Mesothelial cell of epicardium (in vitro differentiated cells): ENCODE data around the gene CA12. TPM values are rescaled to one million over a fixed set of nuclear protein-coding genes. Genes with fewer than 3 reads are reported as not detected.
A peak's percentile ranks its signal among the peaks of the same experiment; 100 is the strongest.

ENCODE experiments used
- DNase-seq, 2 experiments: peaks; one replicate each; pipeline ENCODE4 v3.0.0; 2021; ENCODE audit warnings: low spot score in 2 of 2; ENCODE audit not compliant: unreplicated experiment in 2 of 2
- H3K27ac Mint-ChIP-seq: 2 replicates; pipeline ENCODE4 v1.8.0; 2021; ENCODE audit warnings: mixed read lengths
- H3K27me3 Mint-ChIP-seq: 2 replicates; pipeline ENCODE4 v1.8.0; 2021; ENCODE audit warnings: low read depth, mixed read lengths
- H3K36me3 Mint-ChIP-seq: 2 replicates; pipeline ENCODE4 v1.8.0; 2021; ENCODE audit warnings: mixed read lengths
- H3K4me1 Mint-ChIP-seq: 2 replicates; pipeline ENCODE4 v1.8.0; 2021; ENCODE audit warnings: mixed read lengths
- H3K4me3 Mint-ChIP-seq: 2 replicates; pipeline ENCODE4 v1.8.0; 2021; ENCODE audit warnings: mild to moderate bottlenecking, moderate library complexity, mixed read lengths
- H3K9me3 Mint-ChIP-seq: 2 replicates; pipeline ENCODE4 v1.8.0; 2021; ENCODE audit warnings: mixed read lengths
- total RNA-seq: library from RNA; stranded (reverse); gene quantifications from 3 replicates; pipeline ENCODE4 v1.2.1, GENCODE V29; 2021
- TF ChIP-seq, protein P1 (sequence below): fragments of 200-600 bp; sonication (generic); IDR thresholded peaks from one replicate; pipeline ENCODE4 v1.5.0; 2021; ENCODE audit warnings: antibody characterized with exemption; ENCODE audit not compliant: unreplicated experiment

The CA12 gene
- total RNA-seq, 1 donor from 2014 or later, result 1.6 TPM

DNA sequence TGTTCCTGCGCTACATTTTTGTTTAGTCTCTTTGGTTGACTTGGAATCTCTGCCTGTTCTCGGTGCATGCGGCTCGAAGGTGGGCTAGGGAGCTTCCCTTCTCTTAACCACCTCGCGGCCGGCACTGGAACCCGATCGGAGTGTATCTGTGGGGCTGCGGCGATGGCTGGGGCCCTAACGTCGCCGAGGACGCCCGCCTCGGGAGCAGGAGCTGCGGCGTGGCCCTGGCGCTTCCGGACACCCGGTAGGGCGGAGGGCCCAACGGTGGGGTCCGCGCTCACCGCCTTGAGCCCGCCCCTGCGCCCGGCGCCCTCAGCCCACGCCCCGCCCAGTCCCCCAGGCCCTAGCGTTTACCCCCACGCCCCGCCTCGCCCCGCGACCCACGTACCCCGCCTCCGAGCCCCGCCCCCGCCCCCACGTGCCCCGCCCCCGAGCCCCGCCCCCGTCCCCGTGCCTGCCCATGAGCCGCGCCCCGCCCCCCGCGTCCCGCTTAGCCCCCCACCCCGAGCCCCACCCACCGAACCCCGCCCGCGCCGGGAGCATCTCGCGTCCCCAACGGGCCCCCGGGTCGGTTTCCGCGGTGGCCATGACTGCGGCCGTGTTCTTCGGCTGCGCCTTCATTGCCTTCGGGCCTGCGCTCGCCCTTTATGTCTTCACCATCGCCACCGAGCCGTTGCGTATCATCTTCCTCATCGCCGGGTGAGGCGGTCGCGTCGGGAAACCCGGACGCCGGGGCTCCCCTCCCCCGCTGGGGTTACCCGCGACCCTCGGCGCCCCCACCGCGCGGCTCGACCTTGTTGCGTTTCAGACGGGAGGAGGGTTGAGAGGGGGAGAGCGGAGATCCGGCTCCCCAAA is 104.4 kb downstream of the CA12 start, which contains the start of gene APH1B:
Gene APH1B, plus strand, starts transcription at position 568 of the 855 bp plus-strand sequence. Its CDS starts 19 bp downstream, at position 587.
- H3K36me3 Mint-ChIP-seq, result peaks cover 7% of the 10 kb centered on the region
- peak within 1 kb of the TSS; percentile 86 for H3K27ac Mint-ChIP-seq
- peaks cover 3% of the 10 kb centered on the region for H3K9me3 Mint-ChIP-seq
- TF ChIP-seq, protein P1, sequence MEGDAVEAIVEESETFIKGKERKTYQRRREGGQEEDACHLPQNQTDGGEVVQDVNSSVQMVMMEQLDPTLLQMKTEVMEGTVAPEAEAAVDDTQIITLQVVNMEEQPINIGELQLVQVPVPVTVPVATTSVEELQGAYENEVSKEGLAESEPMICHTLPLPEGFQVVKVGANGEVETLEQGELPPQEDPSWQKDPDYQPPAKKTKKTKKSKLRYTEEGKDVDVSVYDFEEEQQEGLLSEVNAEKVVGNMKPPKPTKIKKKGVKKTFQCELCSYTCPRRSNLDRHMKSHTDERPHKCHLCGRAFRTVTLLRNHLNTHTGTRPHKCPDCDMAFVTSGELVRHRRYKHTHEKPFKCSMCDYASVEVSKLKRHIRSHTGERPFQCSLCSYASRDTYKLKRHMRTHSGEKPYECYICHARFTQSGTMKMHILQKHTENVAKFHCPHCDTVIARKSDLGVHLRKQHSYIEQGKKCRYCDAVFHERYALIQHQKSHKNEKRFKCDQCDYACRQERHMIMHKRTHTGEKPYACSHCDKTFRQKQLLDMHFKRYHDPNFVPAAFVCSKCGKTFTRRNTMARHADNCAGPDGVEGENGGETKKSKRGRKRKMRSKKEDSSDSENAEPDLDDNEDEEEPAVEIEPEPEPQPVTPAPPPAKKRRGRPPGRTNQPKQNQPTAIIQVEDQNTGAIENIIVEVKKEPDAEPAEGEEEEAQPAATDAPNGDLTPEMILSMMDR, result no peak
- peak within 1 kb of the TSS; percentile 91 for H3K4me3 Mint-ChIP-seq
- DNase-seq, result peak; percentile 72 to 79
- H3K27me3 Mint-ChIP-seq, result no peaks in the 10 kb centered on the region
- H3K4me1 Mint-ChIP-seq, result peaks cover 14% of the 10 kb centered on the region

DNA sequence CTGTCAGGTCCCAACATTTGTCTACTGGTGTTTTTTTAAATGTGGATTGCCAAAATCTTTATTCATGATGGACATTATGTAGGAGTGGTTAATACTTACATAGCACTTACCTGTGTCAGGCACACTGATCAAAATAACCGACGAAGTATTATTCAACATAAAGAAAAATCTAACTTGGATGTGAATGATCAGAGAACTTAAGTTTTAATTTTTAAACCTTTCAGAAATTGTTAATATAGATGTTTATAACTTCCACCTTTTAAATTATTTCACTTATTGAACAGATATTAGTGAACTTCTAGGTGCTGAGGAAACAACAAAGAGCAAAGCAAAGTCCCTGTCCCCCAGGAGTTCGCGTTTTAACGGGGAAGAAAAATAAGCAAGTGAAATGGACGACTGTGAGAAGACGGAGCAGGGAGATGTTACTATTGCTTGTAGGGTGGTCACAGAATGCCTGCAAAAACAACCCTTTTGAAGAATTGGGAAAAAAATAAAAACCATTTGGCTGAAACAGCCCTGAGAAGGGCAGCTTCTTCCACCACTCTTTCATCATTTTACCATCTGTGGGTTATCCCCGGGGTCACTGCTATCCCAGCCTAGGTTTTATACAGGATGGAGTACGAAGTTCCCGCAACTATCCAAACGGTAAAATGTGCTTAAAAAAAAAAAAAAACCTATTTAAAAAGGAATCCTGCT is 105.2 kb downstream of the CA12 start:
- H3K27ac Mint-ChIP-seq, result peak overlapping the region; percentile 62
- peaks cover 14% of the 10 kb centered on the region for H3K4me1 Mint-ChIP-seq
- DNase-seq, result no peak
- H3K36me3 Mint-ChIP-seq, result peaks cover 7% of the 10 kb centered on the region
- H3K27me3 Mint-ChIP-seq, result no peaks in the 10 kb centered on the region
- H3K4me3 Mint-ChIP-seq, result peak overlapping the region; percentile 91
- TF ChIP-seq, protein P1, result no peak
- H3K9me3 Mint-ChIP-seq, result peaks cover 3% of the 10 kb centered on the region

DNA sequence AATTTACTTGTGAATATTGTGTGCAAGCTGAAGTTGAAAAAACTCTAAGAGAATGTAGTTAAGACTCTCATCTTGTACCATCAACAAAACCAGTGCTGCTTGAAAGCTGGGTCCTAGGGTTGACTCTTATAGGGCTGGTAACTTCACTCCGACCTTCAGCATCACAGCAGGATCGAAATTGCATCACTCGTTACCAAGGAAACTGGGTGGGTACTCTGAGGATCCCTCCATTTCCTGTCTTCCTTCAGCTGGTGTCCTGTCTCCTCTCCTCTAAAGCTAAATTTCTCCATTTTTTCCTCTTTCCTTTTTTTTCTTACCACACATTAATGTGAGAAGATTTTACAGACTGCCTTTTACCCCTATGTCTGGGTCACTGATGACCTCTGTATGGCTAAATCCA is 107.2 kb downstream of the CA12 start:
- Mint-ChIP-seq H3K4me3 (no peak overlapping the region), H3K27me3 (no peaks in the 10 kb centered on the region), H3K27ac (no peak overlapping the region), H3K9me3 (peaks cover 3% of the 10 kb centered on the region), H3K36me3 (peaks cover 7% of the 10 kb centered on the region), H3K4me1 (peaks cover 14% of the 10 kb centered on the region)
- TF ChIP-seq, protein P1, result no peak
- no peak for DNase-seq

Other genes with a start within 250 kb of the CA12 start
- 124 to 132 TPM (median 130 TPM) in 3 replicates for gene RPS27L, start 224.4 kb downstream of the CA12 start, total RNA-seq
- gene RAB8B, start 192.2 kb downstream of the CA12 start, total RNA-seq, result 20.2 to 27.1 TPM (median 22.7 TPM) in 3 replicates
- gene APH1B, start 104.2 kb downstream of the CA12 start, total RNA-seq, result 19.7 to 22.0 TPM (median 21.9 TPM) in 3 replicates
- 65.7 to 72.7 TPM (median 71.7 TPM) in 3 replicates for gene USP3, start 122.7 kb upstream of the CA12 start, total RNA-seq
- gene FBXL22, start 215.5 kb upstream of the CA12 start, total RNA-seq, result 0.20 to 0.63 TPM (median 0.55 TPM) in 3 replicates